Metanephros (tissue), 1 donor: ENCODE data around the gene TRMT1L. TPM values are rescaled to one million over a fixed set of nuclear protein-coding genes. Genes with fewer than 3 reads are reported as not detected.

Source experiments
- total RNA-seq: library from RNA; depleted of rRNA; stranded (reverse); fragments of >200 nt; gene quantifications from one replicate; pipeline ENCODE4 v1.2.3, GENCODE V29; 2014

The TRMT1L gene, protein sequence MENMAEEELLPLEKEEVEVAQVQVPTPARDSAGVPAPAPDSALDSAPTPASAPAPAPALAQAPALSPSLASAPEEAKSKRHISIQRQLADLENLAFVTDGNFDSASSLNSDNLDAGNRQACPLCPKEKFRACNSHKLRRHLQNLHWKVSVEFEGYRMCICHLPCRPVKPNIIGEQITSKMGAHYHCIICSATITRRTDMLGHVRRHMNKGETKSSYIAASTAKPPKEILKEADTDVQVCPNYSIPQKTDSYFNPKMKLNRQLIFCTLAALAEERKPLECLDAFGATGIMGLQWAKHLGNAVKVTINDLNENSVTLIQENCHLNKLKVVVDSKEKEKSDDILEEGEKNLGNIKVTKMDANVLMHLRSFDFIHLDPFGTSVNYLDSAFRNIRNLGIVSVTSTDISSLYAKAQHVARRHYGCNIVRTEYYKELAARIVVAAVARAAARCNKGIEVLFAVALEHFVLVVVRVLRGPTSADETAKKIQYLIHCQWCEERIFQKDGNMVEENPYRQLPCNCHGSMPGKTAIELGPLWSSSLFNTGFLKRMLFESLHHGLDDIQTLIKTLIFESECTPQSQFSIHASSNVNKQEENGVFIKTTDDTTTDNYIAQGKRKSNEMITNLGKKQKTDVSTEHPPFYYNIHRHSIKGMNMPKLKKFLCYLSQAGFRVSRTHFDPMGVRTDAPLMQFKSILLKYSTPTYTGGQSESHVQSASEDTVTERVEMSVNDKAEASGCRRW
- 20.7 TPM for total RNA-seq

GRCh38 chr1:185156854-185157598 is at the start of gene TRMT1L, which contains the start of gene SWT1:
Gene TRMT1L, minus strand, starts transcription at chr1:185156953. Its CDS starts 241 bp downstream, at chr1:185156712.
Gene SWT1, plus strand, starts transcription at chr1:185157167. Its CDS starts 3,675 bp downstream, at chr1:185160842.

Other genes starting within 250 kb of the TRMT1L start
- gene NIBAN1, start 182.4 kb downstream of the TRMT1L start, total RNA-seq: 16.3 TPM
- 50.7 TPM for gene RNF2, start 111.4 kb downstream of the TRMT1L start, total RNA-seq
- 11.2 TPM for gene SWT1, start 214 bp upstream of the TRMT1L start, total RNA-seq
- gene IVNS1ABP, start 160.3 kb upstream of the TRMT1L start, total RNA-seq: 345 TPM